ENCODE data around the gene EDN1.
A peak's percentile ranks its signal among the peaks of the same experiment; 100 is the strongest.

The EDN1 gene

DNA sequence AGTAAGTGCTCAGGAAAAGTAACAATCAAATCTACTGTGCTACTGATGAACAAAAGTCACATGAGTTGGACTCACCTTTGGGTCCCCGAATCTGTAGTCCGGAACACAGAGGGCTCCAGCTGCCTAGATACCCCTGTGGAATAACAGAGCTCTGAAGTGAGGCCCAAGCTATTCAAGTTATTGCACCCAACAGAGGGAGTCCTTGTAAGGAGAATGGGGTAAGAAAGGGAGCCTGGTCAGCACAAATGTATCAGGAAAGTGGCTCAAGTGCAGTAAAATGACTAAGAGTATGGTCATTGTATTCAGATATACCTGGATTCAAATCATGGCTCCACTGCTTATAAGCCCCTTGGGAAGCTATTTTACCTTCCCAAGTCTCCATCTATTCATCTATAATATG, 20.9 kb downstream of the EDN1 start:
- H3K9me3 ChIP-seq = no peaks in the 10 kb centered on the region
- no peak overlapping the region for H3K27ac ChIP-seq
- H3K4me3 ChIP-seq = no peak overlapping the region
- H3K4me1 ChIP-seq = peaks cover 0 to 22% (median 15%) of the 10 kb centered on the region in 4 donors
- peak in 1 of 2 experiments; percentile 16 for TF ChIP-seq CTCF (IDR thresholded peaks at IDR 0.05)
- H3K36me3 ChIP-seq = no peaks in the 10 kb centered on the region
- intact Hi-C loops (cut with DNase I; ENCODE audit: low total_unique reads) = no loop called here
- DNase-seq = no peak
- H3K27me3 ChIP-seq = no peaks in the 10 kb centered on the region

- H3K9me3 ChIP-seq = no peaks in the 10 kb centered on the region
- H3K27ac ChIP-seq = peak overlapping the region in 1 of 2 donors; percentile 60
- H3K27me3 ChIP-seq = no peaks in the 10 kb centered on the region
- H3K4me3 ChIP-seq = no peak overlapping the region
- no peak for DNase-seq
- intact Hi-C loops (cut with DNase I; ENCODE audit: low total_unique reads) = no loop called here
- TF ChIP-seq CTCF (IDR thresholded peaks at IDR 0.05) = no peak
- H3K4me1 ChIP-seq = peaks cover 0 to 22% (median 15%) of the 10 kb centered on the region in 4 donors
- no peaks in the 10 kb centered on the region for H3K36me3 ChIP-seq
Observed at GRCh38 chr6:12312736-12313135, 22.6 kb downstream of the EDN1 start.

- peaks cover 0 to 22% (median 15%) of the 10 kb centered on the region in 4 donors for H3K4me1 ChIP-seq
- H3K4me3 ChIP-seq = peak overlapping the region; percentile 13 to 27
- intact Hi-C loops (cut with DNase I; ENCODE audit: low total_unique reads) = no loop called here
- no peak for TF ChIP-seq CTCF (IDR thresholded peaks at IDR 0.05)
- H3K9me3 ChIP-seq = no peaks in the 10 kb centered on the region
- DNase-seq = no peak
- H3K27me3 ChIP-seq = no peaks in the 10 kb centered on the region
- H3K27ac ChIP-seq = peak overlapping the region; percentile 31 to 60
- H3K36me3 ChIP-seq = no peaks in the 10 kb centered on the region
Observed at GRCh38 chr6:12313306-12313991, 23.3 kb downstream of the EDN1 start.

GRCh38 chr6:12313992-12314589, 23.9 kb downstream of the EDN1 start:
- H3K4me1 ChIP-seq = peaks cover 0 to 22% (median 15%) of the 10 kb centered on the region in 4 donors
- DNase-seq = no peak
- intact Hi-C loops (cut with DNase I; ENCODE audit: low total_unique reads) = no loop called here
- H3K9me3 ChIP-seq = no peaks in the 10 kb centered on the region
- H3K36me3 ChIP-seq = no peaks in the 10 kb centered on the region
- peak overlapping the region; percentile 13 to 27 for H3K4me3 ChIP-seq
- no peak for TF ChIP-seq CTCF (IDR thresholded peaks at IDR 0.05)
- H3K27ac ChIP-seq = peak overlapping the region; percentile 31 to 60
- H3K27me3 ChIP-seq = no peaks in the 10 kb centered on the region

- Histone ChIP-seq H3K9me3 (no peaks in the 10 kb centered on the region), H3K4me3 (no peak overlapping the region), H3K27me3 (no peaks in the 10 kb centered on the region), H3K27ac (peak overlapping the region in 1 of 2 donors; percentile 60), H3K36me3 (no peaks in the 10 kb centered on the region), H3K4me1 (peaks cover 0 to 22% (median 15%) of the 10 kb centered on the region in 4 donors)
- intact Hi-C loops (cut with DNase I; ENCODE audit: low total_unique reads) = no loop called here
- DNase-seq = no peak
- TF ChIP-seq CTCF (IDR thresholded peaks at IDR 0.05) = no peak
Observed at GRCh38 chr6:12314751-12315150, 24.6 kb downstream of the EDN1 start.
